ENCODE data around the gene SYNGR2. TPM values are rescaled to one million over a fixed set of nuclear protein-coding genes. Genes with fewer than 3 reads are reported as not detected.

SYNGR2 gene
- total RNA-seq, 3 donors from 2014 or later: 37.8 to 69.5 (median 64.2) TPM

GRCh38 chr17:78128551-78129350, 39.6 kb upstream of the SYNGR2 start, which contains the start of gene TMC6:
Gene TMC6, minus strand, starts transcription at chr17:78128755. Its CDS starts 1,923 bp downstream, at chr17:78126832.
- TF ChIP-seq POLR2AphosphoS5 (IDR thresholded peaks at IDR 0.05): no peak
- peak; percentile 34 for TF ChIP-seq POLR2A (IDR thresholded peaks at IDR 0.05)
- no peak for TF ChIP-seq CTCF (IDR thresholded peaks at IDR 0.05)
- peaks cover 0 to 5% of the 10 kb centered on the region in 2 donors for H3K4me1 ChIP-seq
- DNase-seq (ENCODE audit: low spot score in 2 of 2): peak; percentile 68 to 72
- peak within 1 kb of the TSS; percentile 90 for H3K27ac ChIP-seq
- no peaks in the 10 kb centered on the region for H3K9me3 ChIP-seq
- peaks cover 3% of the 10 kb centered on the region for H3K36me3 ChIP-seq
- no peaks in the 10 kb centered on the region for H3K27me3 ChIP-seq
- intact Hi-C loops (cut with DNase I; ENCODE audit: low total_unique reads): no loop called here
- peak within 1 kb of the TSS; percentile 60 to 86 (median 72) for H3K4me3 ChIP-seq

GRCh38 chr17:78129351-78130089, 38.9 kb upstream of the SYNGR2 start:
- TF ChIP-seq POLR2AphosphoS5 (IDR thresholded peaks at IDR 0.05) (no peak), CTCF (IDR thresholded peaks at IDR 0.05) (no peak), POLR2A (IDR thresholded peaks at IDR 0.05) (no peak)
- H3K9me3 ChIP-seq: no peaks in the 10 kb centered on the region
- DNase-seq (ENCODE audit: low spot score in 2 of 2): no peak
- no peaks in the 10 kb centered on the region for H3K27me3 ChIP-seq
- peak overlapping the region; percentile 90 for H3K27ac ChIP-seq
- intact Hi-C loops (cut with DNase I; ENCODE audit: low total_unique reads): no loop called here
- H3K4me1 ChIP-seq: peaks cover 0 to 5% of the 10 kb centered on the region in 2 donors
- no peak overlapping the region for H3K4me3 ChIP-seq
- H3K36me3 ChIP-seq: no peaks in the 10 kb centered on the region

- Histone ChIP-seq H3K27ac (peak overlapping the region; percentile 90), H3K9me3 (no peaks in the 10 kb centered on the region), H3K36me3 (no peaks in the 10 kb centered on the region), H3K27me3 (no peaks in the 10 kb centered on the region), H3K4me1 (peaks cover 0 to 5% of the 10 kb centered on the region in 2 donors), H3K4me3 (no peak overlapping the region)
- intact Hi-C loops (cut with DNase I; ENCODE audit: low total_unique reads): no loop called here
- DNase-seq (ENCODE audit: low spot score in 2 of 2): no peak
- no peak for TF ChIP-seq CTCF (IDR thresholded peaks at IDR 0.05)
- TF ChIP-seq POLR2A (IDR thresholded peaks at IDR 0.05): no peak
- TF ChIP-seq POLR2AphosphoS5 (IDR thresholded peaks at IDR 0.05): no peak
Observed at GRCh38 chr17:78130090-78130436, 38.3 kb upstream of the SYNGR2 start.

- H3K27ac ChIP-seq: peak within 1 kb of the TSS; percentile 90
Observed at GRCh38 chr17:78130437-78131101, 37.8 kb upstream of the SYNGR2 start, which contains the start of gene TMC8. Gene TMC8, plus strand, starts transcription at chr17:78130771. Its CDS starts 818 bp downstream, at chr17:78131589.

More at GRCh38 chr17:78130437-78131101, 37.8 kb upstream of the SYNGR2 start, which contains the start of gene TMC8:
- TF ChIP-seq POLR2AphosphoS5 (IDR thresholded peaks at IDR 0.05) (peak in 1 of 3 donors; percentile 25), CTCF (IDR thresholded peaks at IDR 0.05) (no peak), POLR2A (IDR thresholded peaks at IDR 0.05) (no peak)
- intact Hi-C loops (cut with DNase I; ENCODE audit: low total_unique reads): no loop called here
- no peaks in the 10 kb centered on the region for H3K9me3 ChIP-seq
- H3K4me3 ChIP-seq: peak within 1 kb of the TSS; percentile 22 to 65 (median 47)
- H3K36me3 ChIP-seq: no peaks in the 10 kb centered on the region
- peaks cover 0 to 5% of the 10 kb centered on the region in 2 donors for H3K4me1 ChIP-seq
- H3K27me3 ChIP-seq: no peaks in the 10 kb centered on the region
- no peak for DNase-seq (ENCODE audit: low spot score in 2 of 2)

Data from breast epithelium (tissue), 4 donors.